B cell (primary cell): ENCODE measurements around the gene PPBP. TPM values are rescaled to one million over a fixed set of nuclear protein-coding genes. Genes with fewer than 3 reads are reported as not detected.

Experiments used
- ATAC-seq: fragments of 200-7000 bp; cut with Tn5 transposase; one replicate; pipeline ENCODE4 v1.10.0; 2021; ENCODE audit warnings: low read depth, mild to moderate bottlenecking, moderate number of reproducible peaks, moderate library complexity
- CTCF ChIA-PET: fragments of 350-600 bp; sonication (Branson Sonifier 250); formaldehyde crosslinking; loops from one replicate; lab custom pipeline; 2021; ENCODE audit warnings: antibody characterized with exemption, inconsistent platforms; lab: Charles Lee
- POLR2A ChIA-PET: fragments of 350-600 bp; sonication (Branson Sonifier 250); formaldehyde crosslinking; loops from one replicate; lab custom pipeline; 2021; ENCODE audit warnings: antibody characterized with exemption; lab: Charles Lee
- DNase-seq: peaks from one replicate; pipeline ENCODE4 v3.0.0; 2013
- H2AFZ ChIP-seq: 2 replicates; pipeline ENCODE4 v1.6.1; 2012; ENCODE audit warnings: mild to moderate bottlenecking, low read depth, low read length; ENCODE audit not compliant: insufficient read depth, poor library complexity, severe bottlenecking
- H3K27ac ChIP-seq, 2 donors: 1 replicate in 1 of 2; 2 replicates in 1 of 2; pipeline ENCODE4 v1.5.1; 2012 to 2013; ENCODE audit warnings: low read length in 2 of 2, mild to moderate bottlenecking in 2 of 2, moderate library complexity in 1 of 2
- H3K27me3 ChIP-seq, 4 experiments: fragments of 200-600 bp in 1 of 4; sonication (generic) in 1 of 4; replicated peaks in 1 of 4; 1 replicate in 2 of 4; 2 replicates in 2 of 4; pipeline versions ENCODE4 v1.6.1 to v1.7.0; 2013 to 2016; ENCODE audit warnings: low read length in 3 of 4, mild to moderate bottlenecking in 2 of 4, mixed read lengths in 1 of 4, moderate library complexity in 1 of 4; ENCODE audit not compliant: insufficient read depth in 4 of 4, control insufficient read depth in 3 of 4; ENCODE audit errors: control extremely low read depth in 1 of 4
- H3K36me3 ChIP-seq, 2 experiments: replicated peaks in 1 of 2; 1 replicate in 1 of 2; 2 replicates in 1 of 2; pipeline versions ENCODE4 v1.6.1 to v1.7.1; 2013; ENCODE audit warnings: low read length in 1 of 2; ENCODE audit not compliant: insufficient read depth in 2 of 2, control insufficient read depth in 1 of 2; ENCODE audit errors: control extremely low read depth in 1 of 2, extremely low read depth in 1 of 2
- H3K4me1 ChIP-seq, 2 donors: fragments of 200-600 bp in 1 of 2; sonication (generic) in 1 of 2; 1 replicate in 1 of 2; 2 replicates in 1 of 2; pipeline versions ENCODE4 v1.5.1 to v1.6.1; 2013 to 2017; ENCODE audit warnings: low read length in 2 of 2; ENCODE audit not compliant: control insufficient read depth in 2 of 2, insufficient read depth in 2 of 2
- H3K4me2 ChIP-seq: replicated peaks from 2 replicates; pipeline ENCODE3; 2012; ENCODE audit warnings: mild to moderate bottlenecking, low read depth, low read length; ENCODE audit not compliant: poor library complexity, severe bottlenecking
- H3K4me3 ChIP-seq, 5 experiments: fragments of 200-600 bp in 1 of 5; sonication (generic) in 1 of 5; 1 replicate in 3 of 5; 2 replicates in 2 of 5; pipeline versions ENCODE4 v1.5.1 to v1.7.0; 2011 to 2016; ENCODE audit warnings: low read length in 4 of 5, mild to moderate bottlenecking in 4 of 5, low read depth in 2 of 5, control low read depth in 1 of 5, moderate library complexity in 1 of 5; ENCODE audit not compliant: insufficient read depth in 1 of 5; ENCODE audit errors: control extremely low read depth in 1 of 5, extremely low read depth in 1 of 5
- H3K79me2 ChIP-seq: fragments of 200-600 bp; sonication (generic); one replicate; pipeline ENCODE4 v1.6.0; 2016; ENCODE audit warnings: low read length; ENCODE audit not compliant: control insufficient read depth, insufficient read depth
- H3K9ac ChIP-seq: fragments of 200-600 bp; sonication (generic); 2 replicates; pipeline ENCODE4 v1.6.1; 2017; ENCODE audit warnings: mild to moderate bottlenecking, low read length, moderate library complexity
- H3K9me3 ChIP-seq, 3 donors: one replicate each; pipeline versions ENCODE4 v1.6.1 to v1.7.1; 2013; ENCODE audit warnings: low read length in 2 of 3; ENCODE audit not compliant: control insufficient read depth in 2 of 3, insufficient read depth in 1 of 3; ENCODE audit errors: control extremely low read depth in 1 of 3
- H4K20me1 ChIP-seq: 2 replicates; pipeline ENCODE4 v1.6.0; 2012; ENCODE audit warnings: mild to moderate bottlenecking, low read length; ENCODE audit not compliant: insufficient read depth, control insufficient read depth, poor library complexity, severe bottlenecking
- H3K27ac Mint-ChIP-seq: one replicate; pipeline ENCODE4 v1.8.0; 2021; ENCODE audit warnings: mixed read lengths
- H3K27me3 Mint-ChIP-seq: one replicate; pipeline ENCODE4 v1.8.0; 2021; ENCODE audit warnings: mixed read lengths
- H3K4me1 Mint-ChIP-seq: one replicate; pipeline ENCODE4 v1.8.0; 2021; ENCODE audit warnings: mixed read lengths
- H3K4me3 Mint-ChIP-seq: one replicate; pipeline ENCODE4 v1.8.0; 2021; ENCODE audit warnings: mixed read lengths
- H3K9me3 Mint-ChIP-seq: one replicate; pipeline ENCODE4 v1.8.0; 2022; ENCODE audit warnings: mixed read lengths; ENCODE audit not compliant: insufficient read depth
- CTCF ChIP-seq: fragments of 200-600 bp; IDR thresholded peaks from one replicate; pipeline ENCODE4 v1.8.0; 2022; ENCODE audit warnings: antibody characterized with exemption, mild to moderate bottlenecking
- EZH2 ChIP-seq: IDR thresholded peaks from 2 replicates; pipeline ENCODE4 v1.6.1; 2012; ENCODE audit warnings: borderline replicate concordance, low read depth, mild to moderate bottlenecking, moderate library complexity, low read length; ENCODE audit not compliant: insufficient read depth, poor library complexity, severe bottlenecking
- WGBS: methylation state at CpG from one replicate; pipeline ENCODE4 v1.1.5; 2013; ENCODE audit warnings: missing lambda C conversion rate; ENCODE audit not compliant: insufficient coverage; 5-methylcytosine and 5-hydroxymethylcytosine counted together
- intact Hi-C: fragments of 100-400 bp; cut with micrococcal nuclease; formaldehyde crosslinking; loops from one replicate; pipeline ENCODE4 v1.10.0; 2022
- polyA plus RNA-seq: library from polyadenylated mRNA; depleted of rRNA; stranded (reverse); fragments of >200 nt; gene quantifications from 2 replicates; pipeline ENCODE4 v1.2.3, GENCODE V29; 2012
- total RNA-seq, 2 donors: library from RNA; stranded (reverse); fragments of 120-200 nt in 1 of 2; gene quantifications; 1 replicate in 1 of 2; 2 replicates in 1 of 2; pipeline versions ENCODE4 v1.2.3 to v1.2.4, GENCODE V29; 2013 to 2022

The PPBP gene
- total and polyA plus RNA-seq, 2 donors (not counting 1 experiment from before 2014, with no cell fraction given), result 0.42 to 0.43 TPM

- H3K4me3 ChIP-seq, result no peak overlapping the region
- no peak for TF ChIP-seq EZH2
- TF ChIP-seq CTCF, result no peak
- H3K4me1 Mint-ChIP-seq, result no peaks in the 10 kb centered on the region
- ATAC-seq, result no peak
- no peaks in the 10 kb centered on the region for H3K36me3 ChIP-seq
- no peak overlapping the region for H3K9ac ChIP-seq
- H3K4me3 Mint-ChIP-seq, result no peak overlapping the region
- H3K27me3 ChIP-seq, result peaks cover 0 to 14% (median 5%) of the 10 kb centered on the region in 4 experiments
- intact Hi-C loops, result no loop called here
- no peaks in the 10 kb centered on the region for H3K79me2 ChIP-seq
- H3K9me3 Mint-ChIP-seq, result no peaks in the 10 kb centered on the region
- no peak overlapping the region for H3K27ac ChIP-seq
- peaks cover 29% of the 10 kb centered on the region for H3K27me3 Mint-ChIP-seq
- no peak for DNase-seq
- ChIA-PET CTCF (no interaction called here), POLR2A (no interaction called here)
- WGBS, result 90% methylated on average over 2 of the region's 3 CpGs
- no peak overlapping the region for H3K27ac Mint-ChIP-seq
- H3K9me3 ChIP-seq, result peaks cover 0 to 3% (median 0%) of the 10 kb centered on the region in 3 donors
- no peaks in the 10 kb centered on the region for H3K4me1 ChIP-seq
- H3K4me2 ChIP-seq, result no peak overlapping the region
- no peak overlapping the region for H2AFZ ChIP-seq
- H4K20me1 ChIP-seq, result no peaks in the 10 kb centered on the region
These were observed 42.1 kb downstream of the PPBP start for GRCh38 chr4:73945674-73946449.

GRCh38 chr4:73945140-73945539, 42.9 kb downstream of the PPBP start:
- Mint-ChIP-seq H3K4me3 (no peak overlapping the region), H3K27me3 (peaks cover 29% of the 10 kb centered on the region), H3K9me3 (no peaks in the 10 kb centered on the region), H3K4me1 (no peaks in the 10 kb centered on the region), H3K27ac (no peak overlapping the region)
- TF ChIP-seq CTCF (no peak), EZH2 (no peak)
- no peak overlapping the region for H3K9ac ChIP-seq
- H3K27ac ChIP-seq, result no peak overlapping the region
- no peak overlapping the region for H2AFZ ChIP-seq
- ChIA-PET CTCF (no interaction called here), POLR2A (no interaction called here)
- H3K4me1 ChIP-seq, result no peaks in the 10 kb centered on the region
- H3K9me3 ChIP-seq, result peaks cover 0 to 3% (median 0%) of the 10 kb centered on the region in 3 donors
- intact Hi-C loops, result no loop called here
- no peak for DNase-seq
- H4K20me1 ChIP-seq, result no peaks in the 10 kb centered on the region
- no peak for ATAC-seq
- no peak overlapping the region for H3K4me2 ChIP-seq
- no peak overlapping the region for H3K4me3 ChIP-seq
- H3K27me3 ChIP-seq, result peaks cover 0 to 14% (median 5%) of the 10 kb centered on the region in 4 experiments
- 92% methylated on average over 1 of the region's 4 CpGs for WGBS
- no peaks in the 10 kb centered on the region for H3K79me2 ChIP-seq
- no peaks in the 10 kb centered on the region for H3K36me3 ChIP-seq
